Uterus (tissue), 4 donors: ENCODE measurements around the gene GAS7. TPM values are rescaled to one million over a fixed set of nuclear protein-coding genes. Genes with fewer than 3 reads are reported as not detected.
A peak's percentile ranks its signal among the peaks of the same experiment; 100 is the strongest.

ENCODE experiments used
- DNase-seq, 2 donors: peaks; one replicate each; pipeline ENCODE4 v3.0.0-alpha.2; 2019 to 2020
- H3K27ac ChIP-seq, 2 donors: fragments of 200-600 bp; sonication (generic); 1 replicate in 1 of 2; 2 replicates in 1 of 2; pipeline ENCODE4 v1.5.1; 2016 to 2018
- H3K27me3 ChIP-seq, 2 donors: fragments of 200-600 bp; sonication (generic); one replicate each; pipeline ENCODE4 v1.5.1; 2018 to 2019; ENCODE audit warnings: control low read depth in 1 of 2
- H3K36me3 ChIP-seq, 2 donors: fragments of 200-600 bp; sonication (generic); one replicate each; pipeline ENCODE4 v1.5.1; 2019; ENCODE audit warnings: control low read depth in 1 of 2
- H3K4me1 ChIP-seq, 2 donors: fragments of 200-600 bp; sonication (generic); one replicate each; pipeline ENCODE4 v1.5.1; 2018 to 2019; ENCODE audit warnings: control low read depth in 1 of 2
- H3K4me3 ChIP-seq, 2 donors: fragments of 200-600 bp; sonication (generic); 1 replicate in 1 of 2; 2 replicates in 1 of 2; pipeline ENCODE4 v1.5.1; 2018 to 2019; ENCODE audit warnings: mild to moderate bottlenecking in 1 of 2
- H3K9me3 ChIP-seq, 2 donors: fragments of 200-600 bp; sonication (generic); one replicate each; pipeline ENCODE4 v1.5.1; 2019; ENCODE audit warnings: control low read depth in 1 of 2
- POLR2A ChIP-seq, 2 donors: fragments of 450-650 bp; IDR thresholded peaks; one replicate each; pipeline ENCODE4 v1.6.1; 2016; ENCODE audit warnings: antibody characterized with exemption in 2 of 2, mild to moderate bottlenecking in 1 of 2, moderate library complexity in 1 of 2
- intact Hi-C: fragments of 100-400 bp; cut with DNase I; formaldehyde crosslinking; loops from one replicate; pipeline ENCODE4 v1.15.1; 2023; ENCODE audit warnings: low total_unique reads
- total RNA-seq, 4 donors: library from RNA; depleted of rRNA in 3 of 4; stranded (reverse); fragments of >200 nt in 3 of 4; gene quantifications; one replicate each; pipeline versions ENCODE4 v1.1.0 to v1.2.4, GENCODE V29; 2014 to 2023
- TF ChIP-seq, protein P1 (sequence below), 4 experiments: fragments of 200-600 bp in 2 of 4; fragments of 450-650 bp in 2 of 4; sonication (generic) in 2 of 4; IDR thresholded peaks; one replicate each; pipeline ENCODE4 v1.5.1; 2016 to 2019; ENCODE audit warnings: antibody characterized with exemption in 4 of 4, mild to moderate bottlenecking in 2 of 4, moderate library complexity in 1 of 4
- donor health status: DM: yes; HTN: yes; CAD: no.

GAS7 gene
- total RNA-seq, 4 donors from 2014 or later = 12.8 to 95.9 (median 40.8) TPM

GRCh38 chr17:9968881-9969280 is 229.5 kb downstream of the GAS7 start:
- no peak for TF ChIP-seq POLR2A (IDR thresholded peaks at IDR 0.05)
- Histone ChIP-seq H3K9me3 (no peaks in the 10 kb centered on the region), H3K4me3 (no peak overlapping the region), H3K27me3 (no peaks in the 10 kb centered on the region), H3K36me3 (no peaks in the 10 kb centered on the region), H3K4me1 (peaks cover 0 to 9% of the 10 kb centered on the region in 2 donors), H3K27ac (no peak overlapping the region)
- DNase-seq = no peak
- intact Hi-C loops = no loop called here

- H3K4me1 ChIP-seq = peaks cover 0 to 9% of the 10 kb centered on the region in 2 donors
- H3K27ac ChIP-seq = no peak overlapping the region
- H3K4me3 ChIP-seq = no peak overlapping the region
- TF ChIP-seq, protein P1, sequence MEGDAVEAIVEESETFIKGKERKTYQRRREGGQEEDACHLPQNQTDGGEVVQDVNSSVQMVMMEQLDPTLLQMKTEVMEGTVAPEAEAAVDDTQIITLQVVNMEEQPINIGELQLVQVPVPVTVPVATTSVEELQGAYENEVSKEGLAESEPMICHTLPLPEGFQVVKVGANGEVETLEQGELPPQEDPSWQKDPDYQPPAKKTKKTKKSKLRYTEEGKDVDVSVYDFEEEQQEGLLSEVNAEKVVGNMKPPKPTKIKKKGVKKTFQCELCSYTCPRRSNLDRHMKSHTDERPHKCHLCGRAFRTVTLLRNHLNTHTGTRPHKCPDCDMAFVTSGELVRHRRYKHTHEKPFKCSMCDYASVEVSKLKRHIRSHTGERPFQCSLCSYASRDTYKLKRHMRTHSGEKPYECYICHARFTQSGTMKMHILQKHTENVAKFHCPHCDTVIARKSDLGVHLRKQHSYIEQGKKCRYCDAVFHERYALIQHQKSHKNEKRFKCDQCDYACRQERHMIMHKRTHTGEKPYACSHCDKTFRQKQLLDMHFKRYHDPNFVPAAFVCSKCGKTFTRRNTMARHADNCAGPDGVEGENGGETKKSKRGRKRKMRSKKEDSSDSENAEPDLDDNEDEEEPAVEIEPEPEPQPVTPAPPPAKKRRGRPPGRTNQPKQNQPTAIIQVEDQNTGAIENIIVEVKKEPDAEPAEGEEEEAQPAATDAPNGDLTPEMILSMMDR (IDR thresholded peaks at IDR 0.05) = no peak
- no peak for TF ChIP-seq POLR2A (IDR thresholded peaks at IDR 0.05)
- H3K9me3 ChIP-seq = no peaks in the 10 kb centered on the region
- no peaks in the 10 kb centered on the region for H3K27me3 ChIP-seq
- no peaks in the 10 kb centered on the region for H3K36me3 ChIP-seq
- intact Hi-C loops = no loop called here
- no peak for DNase-seq
Measured at GRCh38 chr17:9968008-9968407, 230.4 kb downstream of the GAS7 start.

- Histone ChIP-seq H3K27ac (no peak overlapping the region), H3K27me3 (no peaks in the 10 kb centered on the region), H3K4me1 (no peaks in the 10 kb centered on the region), H3K9me3 (no peaks in the 10 kb centered on the region), H3K4me3 (peak overlapping the region in 1 of 2 donors; percentile 3), H3K36me3 (no peaks in the 10 kb centered on the region)
- intact Hi-C loops = no loop called here
- peak; percentile 54 to 66 for DNase-seq
- TF ChIP-seq, protein P1 (IDR thresholded peaks at IDR 0.05) = peak; percentile 21 to 52 (median 44)
- TF ChIP-seq POLR2A (IDR thresholded peaks at IDR 0.05) = no peak
Measured at GRCh38 chr17:9959377-9959981, 238.9 kb downstream of the GAS7 start.

GRCh38 chr17:9958586-9959281 is 239.7 kb downstream of the GAS7 start:
- Histone ChIP-seq H3K27ac (no peak overlapping the region), H3K9me3 (no peaks in the 10 kb centered on the region), H3K4me3 (peak overlapping the region in 1 of 2 donors; percentile 3), H3K4me1 (no peaks in the 10 kb centered on the region), H3K36me3 (no peaks in the 10 kb centered on the region), H3K27me3 (no peaks in the 10 kb centered on the region)
- intact Hi-C loops = no loop called here
- DNase-seq = no peak
- TF ChIP-seq, protein P1 (IDR thresholded peaks at IDR 0.05) = no peak
- no peak for TF ChIP-seq POLR2A (IDR thresholded peaks at IDR 0.05)

DNA sequence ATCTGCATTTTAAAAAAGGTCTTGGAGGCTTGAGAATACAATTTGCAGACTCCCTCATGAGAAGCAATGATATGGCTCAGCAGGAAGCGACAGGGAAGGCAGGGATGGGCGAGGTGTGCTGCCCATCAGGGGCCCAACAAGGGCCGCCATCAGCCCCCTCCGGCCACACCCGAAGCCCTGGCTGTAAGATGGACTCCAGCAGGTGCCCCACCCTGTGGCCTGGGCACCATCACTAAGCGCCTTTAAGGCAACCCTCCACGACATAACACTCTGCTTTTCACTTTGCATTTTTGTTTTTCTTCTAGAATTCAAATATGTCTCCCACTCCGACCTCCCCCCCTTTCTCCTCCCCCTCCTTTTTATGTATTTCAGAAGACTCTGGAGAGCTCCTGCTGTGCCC is 241.2 kb downstream of the GAS7 start:
- no peak for TF ChIP-seq POLR2A (IDR thresholded peaks at IDR 0.05)
- TF ChIP-seq, protein P1 (IDR thresholded peaks at IDR 0.05) = no peak
- intact Hi-C loops = no loop called here
- Histone ChIP-seq H3K4me1 (no peaks in the 10 kb centered on the region), H3K4me3 (no peak overlapping the region), H3K36me3 (no peaks in the 10 kb centered on the region), H3K9me3 (no peaks in the 10 kb centered on the region), H3K27ac (no peak overlapping the region), H3K27me3 (no peaks in the 10 kb centered on the region)
- DNase-seq = no peak
